ENCODE results near the gene RPEL1.
"Not testable (repeated sequence)": the region's sequence is repeated elsewhere in the genome, so short reads cannot be mapped to it uniquely, and the experiment has no call there.

The RPEL1 gene
- long read RNA-seq, result 0 reads

- not testable (repeated sequence) for H3K27ac ChIP-seq (replicated peaks); H3K4me3 ChIP-seq (replicated peaks; ENCODE audit: insufficient read depth, low read length); DNase-seq (ENCODE audit: low read depth in 1 of 2, low spot score in 1 of 2); H3K27me3 ChIP-seq (ENCODE audit: insufficient read depth, poor library complexity, severe bottlenecking)
Measured at GRCh38 chr10:103245587-103245986, at the start of gene RPEL1. Gene RPEL1, plus strand, starts transcription at chr10:103245887. Its CDS starts 110 bp downstream, at chr10:103245997.

- TF ChIP-seq, protein P1, sequence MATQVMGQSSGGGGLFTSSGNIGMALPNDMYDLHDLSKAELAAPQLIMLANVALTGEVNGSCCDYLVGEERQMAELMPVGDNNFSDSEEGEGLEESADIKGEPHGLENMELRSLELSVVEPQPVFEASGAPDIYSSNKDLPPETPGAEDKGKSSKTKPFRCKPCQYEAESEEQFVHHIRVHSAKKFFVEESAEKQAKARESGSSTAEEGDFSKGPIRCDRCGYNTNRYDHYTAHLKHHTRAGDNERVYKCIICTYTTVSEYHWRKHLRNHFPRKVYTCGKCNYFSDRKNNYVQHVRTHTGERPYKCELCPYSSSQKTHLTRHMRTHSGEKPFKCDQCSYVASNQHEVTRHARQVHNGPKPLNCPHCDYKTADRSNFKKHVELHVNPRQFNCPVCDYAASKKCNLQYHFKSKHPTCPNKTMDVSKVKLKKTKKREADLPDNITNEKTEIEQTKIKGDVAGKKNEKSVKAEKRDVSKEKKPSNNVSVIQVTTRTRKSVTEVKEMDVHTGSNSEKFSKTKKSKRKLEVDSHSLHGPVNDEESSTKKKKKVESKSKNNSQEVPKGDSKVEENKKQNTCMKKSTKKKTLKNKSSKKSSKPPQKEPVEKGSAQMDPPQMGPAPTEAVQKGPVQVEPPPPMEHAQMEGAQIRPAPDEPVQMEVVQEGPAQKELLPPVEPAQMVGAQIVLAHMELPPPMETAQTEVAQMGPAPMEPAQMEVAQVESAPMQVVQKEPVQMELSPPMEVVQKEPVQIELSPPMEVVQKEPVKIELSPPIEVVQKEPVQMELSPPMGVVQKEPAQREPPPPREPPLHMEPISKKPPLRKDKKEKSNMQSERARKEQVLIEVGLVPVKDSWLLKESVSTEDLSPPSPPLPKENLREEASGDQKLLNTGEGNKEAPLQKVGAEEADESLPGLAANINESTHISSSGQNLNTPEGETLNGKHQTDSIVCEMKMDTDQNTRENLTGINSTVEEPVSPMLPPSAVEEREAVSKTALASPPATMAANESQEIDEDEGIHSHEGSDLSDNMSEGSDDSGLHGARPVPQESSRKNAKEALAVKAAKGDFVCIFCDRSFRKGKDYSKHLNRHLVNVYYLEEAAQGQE (IDR thresholded peaks at IDR 0.05; ENCODE audit: insufficient replicate concordance, low read depth), result no peak
- TF ChIP-seq GABPA (IDR thresholded peaks at IDR 0.05; ENCODE audit: low read depth), result no peak
- TF ChIP-seq, protein P2, sequence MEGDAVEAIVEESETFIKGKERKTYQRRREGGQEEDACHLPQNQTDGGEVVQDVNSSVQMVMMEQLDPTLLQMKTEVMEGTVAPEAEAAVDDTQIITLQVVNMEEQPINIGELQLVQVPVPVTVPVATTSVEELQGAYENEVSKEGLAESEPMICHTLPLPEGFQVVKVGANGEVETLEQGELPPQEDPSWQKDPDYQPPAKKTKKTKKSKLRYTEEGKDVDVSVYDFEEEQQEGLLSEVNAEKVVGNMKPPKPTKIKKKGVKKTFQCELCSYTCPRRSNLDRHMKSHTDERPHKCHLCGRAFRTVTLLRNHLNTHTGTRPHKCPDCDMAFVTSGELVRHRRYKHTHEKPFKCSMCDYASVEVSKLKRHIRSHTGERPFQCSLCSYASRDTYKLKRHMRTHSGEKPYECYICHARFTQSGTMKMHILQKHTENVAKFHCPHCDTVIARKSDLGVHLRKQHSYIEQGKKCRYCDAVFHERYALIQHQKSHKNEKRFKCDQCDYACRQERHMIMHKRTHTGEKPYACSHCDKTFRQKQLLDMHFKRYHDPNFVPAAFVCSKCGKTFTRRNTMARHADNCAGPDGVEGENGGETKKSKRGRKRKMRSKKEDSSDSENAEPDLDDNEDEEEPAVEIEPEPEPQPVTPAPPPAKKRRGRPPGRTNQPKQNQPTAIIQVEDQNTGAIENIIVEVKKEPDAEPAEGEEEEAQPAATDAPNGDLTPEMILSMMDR (IDR thresholded peaks at IDR 0.05; ENCODE audit: insufficient read depth, low read length), result no peak
- no peak for TF ChIP-seq POLR2AphosphoS5 (IDR thresholded peaks at IDR 0.05; ENCODE audit: low read depth)
- TF ChIP-seq SPI1 (IDR thresholded peaks at IDR 0.05; ENCODE audit: borderline replicate concordance, low read depth), result no peak
- no peak for DNase-seq (ENCODE audit: low read depth in 1 of 2, low spot score in 1 of 2)
Measured at GRCh38 chr10:103196516-103196915, 49.2 kb upstream of the RPEL1 start.

DNA sequence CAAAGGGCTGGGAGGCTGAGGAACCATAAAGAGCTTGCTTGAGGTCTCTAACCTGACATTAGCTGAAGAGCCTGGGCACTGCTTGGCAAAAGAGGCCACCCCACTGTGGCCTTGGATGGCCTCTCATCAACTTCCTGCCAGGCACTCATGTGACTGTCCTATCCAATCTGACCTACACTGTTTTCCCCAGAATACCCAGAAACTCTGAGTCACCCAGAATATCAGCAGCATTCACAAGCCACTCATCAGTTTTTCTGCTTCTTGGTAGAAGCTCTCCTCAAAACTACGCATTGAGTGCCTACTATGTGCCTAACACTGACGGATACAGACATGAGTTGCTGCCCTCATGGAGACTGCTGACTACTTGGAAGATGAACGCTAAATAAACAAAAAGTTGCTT is 48.5 kb upstream of the RPEL1 start:
- Histone ChIP-seq H3K27me3 (ENCODE audit: insufficient read depth, poor library complexity, severe bottlenecking) (no peaks in the 10 kb centered on the region), H3K27ac (replicated peaks) (peak overlapping the region; percentile 89), H3K4me3 (replicated peaks; ENCODE audit: insufficient read depth, low read length) (peak overlapping the region; percentile 9; the same call in 1 of the 2 replicates)
- TF ChIP-seq, protein P1 (IDR thresholded peaks at IDR 0.05; ENCODE audit: insufficient replicate concordance, low read depth), result no peak
- TF ChIP-seq POLR2AphosphoS5 (IDR thresholded peaks at IDR 0.05; ENCODE audit: low read depth), result peak; percentile 52; the same call in 1 of the 2 replicates
- no peak for TF ChIP-seq SPI1 (IDR thresholded peaks at IDR 0.05; ENCODE audit: borderline replicate concordance, low read depth)
- peak; percentile 80 to 83 for DNase-seq (ENCODE audit: low read depth in 1 of 2, low spot score in 1 of 2)

More at GRCh38 chr10:103196516-103196915, 49.2 kb upstream of the RPEL1 start:
- Histone ChIP-seq H3K4me3 (replicated peaks; ENCODE audit: insufficient read depth, low read length) (no peak overlapping the region), H3K27ac (replicated peaks) (peak overlapping the region; percentile 89), H3K27me3 (ENCODE audit: insufficient read depth, poor library complexity, severe bottlenecking) (no peaks in the 10 kb centered on the region)

- H3K27me3 ChIP-seq (ENCODE audit: insufficient read depth, poor library complexity, severe bottlenecking), result no peaks in the 10 kb centered on the region
Measured at GRCh38 chr10:103197903-103198302, 47.8 kb upstream of the RPEL1 start.

More at GRCh38 chr10:103197903-103198302, 47.8 kb upstream of the RPEL1 start:
- peak in 1 of 2 experiments; percentile 74 for DNase-seq (ENCODE audit: low read depth in 1 of 2, low spot score in 1 of 2)
- no peak overlapping the region for H3K4me3 ChIP-seq (replicated peaks; ENCODE audit: insufficient read depth, low read length)
- peak overlapping the region; percentile 89 for H3K27ac ChIP-seq (replicated peaks)
- no peak for TF ChIP-seq SPI1 (IDR thresholded peaks at IDR 0.05; ENCODE audit: borderline replicate concordance, low read depth)
- TF ChIP-seq, protein P2 (IDR thresholded peaks at IDR 0.05; ENCODE audit: insufficient read depth, low read length), result no peak
- no peak for TF ChIP-seq POLR2AphosphoS5 (IDR thresholded peaks at IDR 0.05; ENCODE audit: low read depth)
- no peak for TF ChIP-seq GABPA (IDR thresholded peaks at IDR 0.05; ENCODE audit: low read depth)
- TF ChIP-seq, protein P1 (IDR thresholded peaks at IDR 0.05; ENCODE audit: insufficient replicate concordance, low read depth), result no peak

Data from HL-60 (cell line).